Testis (tissue), 2 donors: ENCODE data around the gene DNAJA4.

Experiments used
- POLR2A ChIP-seq: fragments of 450-650 bp; IDR thresholded peaks from one replicate; pipeline ENCODE4 v1.6.1; 2017; ENCODE audit warnings: antibody characterized with exemption, mild to moderate bottlenecking, moderate library complexity
- TF ChIP-seq, protein P1 (sequence below), 3 experiments: fragments of 450-650 bp in 2 of 3; fragments of 200-600 bp in 1 of 3; sonication (generic) in 1 of 3; IDR thresholded peaks; one replicate each; pipeline ENCODE4 v1.5.1; 2016 to 2019; ENCODE audit warnings: antibody characterized with exemption in 3 of 3, mild to moderate bottlenecking in 2 of 3, moderate library complexity in 1 of 3

DNA sequence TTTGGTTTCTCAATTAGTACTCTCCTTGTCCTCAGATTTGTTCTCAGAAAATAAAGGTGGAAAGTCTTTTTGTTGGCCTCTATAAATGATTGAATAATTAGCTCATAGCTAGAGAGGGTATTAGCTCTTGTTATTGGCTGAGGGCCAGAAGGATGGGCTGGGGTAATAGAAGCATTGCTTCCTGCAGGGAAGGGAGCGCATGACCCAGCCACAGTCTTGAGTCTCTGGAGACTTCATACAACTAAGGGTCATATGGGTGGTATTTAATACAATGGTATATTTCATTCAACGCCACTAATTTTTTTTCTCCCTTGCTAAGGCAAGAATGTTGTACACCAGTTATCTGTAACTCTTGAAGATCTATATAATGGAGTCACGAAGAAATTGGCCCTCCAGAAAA lies 8.4 kb downstream of the DNAJA4 start:
- TF ChIP-seq POLR2A, result no peak
- TF ChIP-seq, protein P1, sequence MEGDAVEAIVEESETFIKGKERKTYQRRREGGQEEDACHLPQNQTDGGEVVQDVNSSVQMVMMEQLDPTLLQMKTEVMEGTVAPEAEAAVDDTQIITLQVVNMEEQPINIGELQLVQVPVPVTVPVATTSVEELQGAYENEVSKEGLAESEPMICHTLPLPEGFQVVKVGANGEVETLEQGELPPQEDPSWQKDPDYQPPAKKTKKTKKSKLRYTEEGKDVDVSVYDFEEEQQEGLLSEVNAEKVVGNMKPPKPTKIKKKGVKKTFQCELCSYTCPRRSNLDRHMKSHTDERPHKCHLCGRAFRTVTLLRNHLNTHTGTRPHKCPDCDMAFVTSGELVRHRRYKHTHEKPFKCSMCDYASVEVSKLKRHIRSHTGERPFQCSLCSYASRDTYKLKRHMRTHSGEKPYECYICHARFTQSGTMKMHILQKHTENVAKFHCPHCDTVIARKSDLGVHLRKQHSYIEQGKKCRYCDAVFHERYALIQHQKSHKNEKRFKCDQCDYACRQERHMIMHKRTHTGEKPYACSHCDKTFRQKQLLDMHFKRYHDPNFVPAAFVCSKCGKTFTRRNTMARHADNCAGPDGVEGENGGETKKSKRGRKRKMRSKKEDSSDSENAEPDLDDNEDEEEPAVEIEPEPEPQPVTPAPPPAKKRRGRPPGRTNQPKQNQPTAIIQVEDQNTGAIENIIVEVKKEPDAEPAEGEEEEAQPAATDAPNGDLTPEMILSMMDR (IDR thresholded peaks at IDR 0.05), result no peak
